Ovary (tissue), 3 donors: ENCODE results near the gene UGT1A10.

Experiments used
- CTCF ChIP-seq, 3 donors: fragments of 450-650 bp in 2 of 3; fragments of 200-600 bp in 1 of 3; IDR thresholded peaks; one replicate each; pipeline versions ENCODE4 v1.5.1 to v1.8.0; 2016 to 2022; ENCODE audit warnings: antibody characterized with exemption in 3 of 3, mild to moderate bottlenecking in 1 of 3
- EP300 ChIP-seq: sonication (generic); formaldehyde crosslinking; IDR thresholded peaks from one replicate; pipeline ENCODE4 v1.6.1; 2017; ENCODE audit warnings: antibody characterized with exemption
- POLR2A ChIP-seq: fragments of 450-650 bp; IDR thresholded peaks from one replicate; pipeline ENCODE4 v1.6.1; 2017; ENCODE audit warnings: antibody characterized with exemption, mild to moderate bottlenecking, moderate library complexity
- donor health status: DM: no; HTN: no; CAD: no.

- TF ChIP-seq POLR2A (no peak), EP300 (no peak), CTCF (IDR thresholded peaks at IDR 0.05) (no peak)
Measured at GRCh38 chr2:233754872-233755611, 118.8 kb downstream of the UGT1A10 start.
